Measurements from ENCODE around the gene GRK4. TPM values are rescaled to one million over a fixed set of nuclear protein-coding genes. Genes with fewer than 3 reads are reported as not detected.
"Not testable (repeated sequence)": the region's sequence is repeated elsewhere in the genome, so short reads cannot be mapped to it uniquely, and the experiment has no call there.

The GRK4 gene
- total RNA-seq, 1 donor from 2014 or later = 9.2 TPM

DNA sequence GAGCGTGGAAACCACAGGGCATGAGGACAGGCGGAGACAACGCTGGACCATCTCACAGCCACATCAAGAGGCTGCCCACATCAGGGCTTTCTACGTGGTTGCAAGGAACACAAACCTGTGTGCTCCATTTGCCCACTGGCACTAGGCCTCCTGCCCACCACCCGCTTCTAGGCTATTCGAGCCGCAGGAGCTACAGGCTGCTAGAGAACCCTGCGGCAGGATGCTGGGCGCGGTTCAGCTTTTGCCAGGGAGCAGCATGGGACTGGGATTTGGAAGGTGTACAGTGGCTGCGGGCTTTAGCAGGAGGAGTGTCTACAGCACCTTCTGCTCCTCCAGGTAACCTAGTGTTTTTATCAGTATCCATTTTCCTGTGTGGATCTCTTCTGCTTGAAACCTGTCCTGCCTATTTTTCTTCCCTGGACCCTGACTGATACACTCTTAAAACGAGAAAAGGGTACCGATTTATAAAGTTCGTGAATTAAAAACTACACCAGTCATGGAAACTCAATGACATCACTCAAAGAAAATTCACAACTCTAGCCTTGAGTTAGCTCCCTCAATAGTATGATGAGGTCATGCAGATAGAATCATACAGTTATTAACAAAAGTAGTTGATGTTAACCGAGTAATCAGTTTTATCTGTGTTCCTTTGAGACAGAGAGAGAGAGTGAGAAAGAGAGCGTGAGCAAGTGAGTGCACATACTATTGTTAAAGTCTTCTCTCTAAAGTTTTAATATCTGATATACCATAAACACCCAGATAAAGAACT is 13.0 kb upstream of the GRK4 start:
- DNase-seq (no peak), ATAC-seq (no peak)
- intact Hi-C loops (cut with micrococcal nuclease) = no loop called here

DNA sequence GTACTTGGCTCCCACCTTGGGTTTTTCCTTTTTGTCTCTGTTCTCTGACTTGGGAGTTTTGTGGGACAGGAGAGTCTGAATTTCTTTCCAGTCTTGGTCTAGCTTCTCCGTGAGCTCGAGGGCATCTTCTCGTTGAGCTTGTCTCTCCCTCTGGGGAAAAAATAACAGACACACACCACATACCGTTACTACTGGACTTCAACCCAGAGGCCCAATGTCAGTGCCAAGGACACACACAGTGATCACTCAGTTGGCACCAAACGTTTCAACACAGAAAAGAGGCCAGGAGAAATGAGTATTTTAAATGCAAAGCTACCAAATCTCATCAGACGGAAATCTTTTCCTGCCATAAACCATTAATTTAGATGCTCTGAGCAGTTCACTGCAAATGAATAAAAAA is 9.9 kb upstream of the GRK4 start:
- ATAC-seq (peak; percentile 52), DNase-seq (no peak)
- intact Hi-C loops (cut with micrococcal nuclease) = no loop called here

GRCh38 chr4:2954358-2955185 is 8.8 kb upstream of the GRK4 start:
- ATAC-seq (peak; percentile 57), DNase-seq (no peak)
- intact Hi-C loops (cut with micrococcal nuclease) = no loop called here

DNA sequence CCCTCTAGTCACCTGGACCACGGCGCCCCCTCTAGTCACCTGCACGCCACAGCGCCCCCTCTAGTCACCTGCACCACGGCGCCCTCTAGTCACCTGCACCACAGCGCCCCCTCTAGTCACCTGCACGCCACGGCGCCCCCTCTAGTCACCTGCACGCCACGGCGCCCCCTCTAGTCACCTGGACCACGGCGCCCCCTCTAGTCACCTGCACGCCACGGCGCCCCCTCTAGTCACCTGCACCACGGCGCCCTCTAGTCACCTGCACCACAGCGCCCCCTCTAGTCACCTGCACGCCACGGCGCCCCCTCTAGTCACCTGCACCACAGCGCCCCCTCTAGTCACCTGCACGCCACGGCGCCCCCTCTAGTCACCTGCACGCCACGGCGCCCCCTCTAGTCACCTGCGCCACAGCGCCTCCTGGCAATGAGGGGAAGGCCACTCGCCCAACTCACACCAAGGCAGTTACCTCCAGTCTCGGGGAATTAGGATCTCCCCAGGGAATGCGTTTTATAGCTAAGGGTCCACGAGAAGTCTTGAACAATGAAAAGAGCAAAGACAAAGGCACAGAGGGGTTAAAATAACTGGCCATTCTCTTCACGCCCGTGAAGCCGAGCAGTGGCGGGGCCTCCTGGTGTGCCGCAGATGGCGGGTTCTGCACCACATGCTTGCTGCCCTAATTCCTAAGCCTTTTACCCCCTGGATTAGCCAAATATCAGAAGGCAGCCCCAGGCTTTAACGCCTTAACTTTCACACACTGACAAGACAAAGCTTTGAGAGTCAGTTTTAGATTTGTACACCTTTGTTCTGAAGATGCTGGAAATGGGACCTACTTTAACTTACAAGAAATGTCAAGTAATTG is 8.0 kb upstream of the GRK4 start:
- ATAC-seq; DNase-seq; intact Hi-C loops (cut with micrococcal nuclease): not testable (repeated sequence)

DNA sequence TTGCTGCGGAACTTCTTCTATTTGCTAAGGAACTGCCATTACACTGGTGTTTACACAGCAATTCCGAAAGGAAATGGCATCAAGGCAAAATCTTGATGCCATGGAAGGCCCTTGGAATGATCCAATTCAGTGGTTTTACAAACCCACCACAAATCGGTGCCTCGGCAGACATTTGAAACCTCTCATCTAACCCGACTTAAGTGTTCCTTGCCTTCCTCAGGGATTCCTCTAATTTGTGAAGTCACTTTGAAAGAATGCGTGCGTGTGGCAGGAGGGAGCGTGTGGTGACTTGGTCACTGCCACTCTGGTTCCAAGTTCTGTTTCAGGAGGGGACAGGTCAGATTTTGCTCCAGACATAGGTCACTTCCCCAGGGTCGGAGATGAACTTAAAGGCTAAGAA is 4.9 kb upstream of the GRK4 start:
- DNase-seq = no peak
- ATAC-seq = no peak
- intact Hi-C loops (cut with micrococcal nuclease) = no loop called here

GRCh38 chr4:2960450-2960849 is 2.9 kb upstream of the GRK4 start:
- DNase-seq; ATAC-seq; intact Hi-C loops (cut with micrococcal nuclease): not testable (repeated sequence)

DNA sequence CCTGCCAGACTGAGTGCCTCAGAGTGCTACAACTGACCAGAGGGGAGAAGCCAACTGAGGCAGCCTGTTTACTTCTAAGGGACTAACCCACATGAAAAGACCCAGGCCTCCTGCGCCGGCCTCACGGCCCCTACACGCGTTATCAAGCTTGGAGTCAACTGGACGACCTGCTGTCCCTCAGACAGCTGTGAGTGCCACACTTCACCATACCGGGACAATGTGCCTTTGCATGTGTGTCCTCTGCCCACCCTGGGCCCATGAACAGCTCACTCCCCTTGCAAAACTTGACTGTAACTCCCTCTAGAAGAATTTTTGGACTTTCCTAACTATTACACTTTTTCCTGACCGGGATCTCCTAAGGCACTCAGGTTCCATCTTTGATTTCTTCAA is 2.0 kb upstream of the GRK4 start:
- no peak for ATAC-seq
- intact Hi-C loops (cut with micrococcal nuclease) = no loop called here
- DNase-seq = no peak

- ATAC-seq = no peak
- intact Hi-C loops (cut with micrococcal nuclease) = no loop called here
- no peak for DNase-seq
Measured at GRCh38 chr4:2961811-2962441, 1.4 kb upstream of the GRK4 start.

DNA sequence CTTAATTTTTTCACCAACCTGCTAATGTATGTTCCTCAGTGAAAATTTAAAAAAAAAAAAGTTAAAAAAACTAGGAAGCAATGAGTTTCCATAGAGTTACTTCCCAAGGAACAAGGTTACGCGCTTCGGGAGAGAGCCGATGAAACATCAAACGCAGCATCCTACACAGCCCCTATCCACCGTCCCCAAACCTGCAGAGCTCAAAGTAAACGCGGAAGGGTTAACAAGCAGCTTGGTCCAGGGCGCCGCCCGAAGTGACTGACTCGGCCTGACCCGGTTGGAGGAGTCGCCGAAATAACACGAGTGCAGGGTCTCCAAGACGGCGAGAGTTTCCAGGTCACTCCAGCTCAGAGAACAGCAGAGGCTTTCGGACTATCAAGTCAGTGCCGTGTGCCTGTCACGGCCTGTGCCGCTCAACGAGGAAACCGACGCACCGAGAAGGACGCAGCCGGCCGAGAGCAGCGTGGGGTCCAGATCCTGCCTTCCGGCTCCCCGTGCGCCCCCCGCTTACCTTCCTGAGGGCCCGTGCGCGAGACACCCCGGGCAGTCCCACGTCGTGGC is 677 bp upstream of the GRK4 start:
- DNase-seq (no peak), ATAC-seq (peak; percentile 40)
- intact Hi-C loops (cut with micrococcal nuclease) = no loop called here

DNA sequence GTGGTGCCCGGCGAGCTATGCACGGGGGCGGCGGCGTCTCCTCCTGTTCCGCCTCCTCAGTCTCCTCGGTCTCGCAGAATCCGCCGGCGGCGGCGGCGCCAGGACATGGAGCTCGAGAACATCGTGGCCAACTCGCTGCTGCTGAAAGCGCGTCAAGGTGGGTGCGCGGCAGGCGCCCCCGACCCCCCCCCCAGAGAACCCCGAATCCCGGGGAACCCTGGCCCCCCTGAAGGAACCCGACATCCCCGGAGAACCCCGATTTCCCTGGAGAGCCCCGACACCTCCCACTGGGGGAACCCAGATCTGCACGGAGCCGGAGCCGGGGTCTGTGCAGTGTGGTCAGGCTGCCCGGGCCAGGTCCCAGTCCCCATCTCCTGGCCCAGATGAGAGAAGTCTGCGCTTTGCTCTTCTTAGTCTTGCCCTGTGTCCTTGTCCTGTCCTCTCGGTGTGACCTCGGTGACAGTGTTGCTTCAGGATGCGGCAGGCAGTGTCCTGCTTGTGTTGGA is 648 bp downstream of the GRK4 start:
- DNase-seq (no peak), ATAC-seq (peak; percentile 66)
- intact Hi-C loops (cut with micrococcal nuclease) = no loop called here

DNA sequence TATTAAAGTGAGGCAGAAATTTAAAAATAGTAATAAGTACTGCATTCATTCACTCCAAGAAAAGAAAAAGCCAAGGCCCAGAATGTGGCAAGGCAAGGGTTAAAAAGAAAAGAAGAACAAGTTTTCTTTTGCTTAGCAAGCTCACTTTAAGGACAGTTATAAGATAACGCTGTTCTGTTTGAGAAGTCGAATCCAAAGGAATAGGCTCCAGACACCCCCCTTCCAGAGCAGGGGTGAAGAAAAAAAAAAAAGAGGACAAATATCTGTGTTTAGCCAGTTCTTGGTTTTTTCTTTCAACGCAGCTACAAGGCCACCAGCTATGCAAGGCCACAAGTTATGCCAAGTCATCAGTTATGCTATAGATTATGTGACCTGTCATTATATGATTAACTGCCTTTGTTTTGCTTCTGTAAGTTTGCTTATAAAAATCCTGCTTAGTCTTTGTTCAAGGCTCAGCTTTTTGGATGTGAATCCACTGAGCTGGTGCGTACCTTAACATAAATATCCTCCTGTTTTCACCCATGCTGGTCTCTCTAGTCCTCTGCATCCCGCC is 1.4 kb downstream of the GRK4 start:
- ATAC-seq (no peak), DNase-seq (no peak)
- intact Hi-C loops (cut with micrococcal nuclease) = no loop called here

GRCh38 chr4:2965262-2965661 is 1.9 kb downstream of the GRK4 start:
- intact Hi-C loops (cut with micrococcal nuclease) = no loop called here
- ATAC-seq = no peak
- no peak for DNase-seq

DNA sequence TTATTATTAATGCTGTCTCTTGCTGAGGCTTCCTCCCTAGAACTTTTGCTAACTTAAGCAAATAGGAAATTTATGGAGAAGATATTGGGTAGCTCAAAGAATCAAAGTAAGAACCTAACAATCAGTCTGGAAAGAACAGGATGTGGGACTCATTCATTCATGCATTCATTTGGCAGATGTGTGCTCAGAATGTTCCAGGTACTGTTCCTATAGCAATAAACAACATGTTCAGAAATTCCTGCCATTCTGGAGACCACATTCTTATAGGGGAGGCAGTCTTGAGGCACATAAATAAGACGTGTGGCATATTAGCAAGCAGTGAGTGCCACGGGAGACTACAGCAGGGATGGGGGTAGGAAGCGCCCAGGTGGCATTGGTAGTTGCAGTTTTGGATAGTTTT is 5.0 kb downstream of the GRK4 start:
- intact Hi-C loops (cut with micrococcal nuclease) = no loop called here
- ATAC-seq (no peak), DNase-seq (no peak)

DNA sequence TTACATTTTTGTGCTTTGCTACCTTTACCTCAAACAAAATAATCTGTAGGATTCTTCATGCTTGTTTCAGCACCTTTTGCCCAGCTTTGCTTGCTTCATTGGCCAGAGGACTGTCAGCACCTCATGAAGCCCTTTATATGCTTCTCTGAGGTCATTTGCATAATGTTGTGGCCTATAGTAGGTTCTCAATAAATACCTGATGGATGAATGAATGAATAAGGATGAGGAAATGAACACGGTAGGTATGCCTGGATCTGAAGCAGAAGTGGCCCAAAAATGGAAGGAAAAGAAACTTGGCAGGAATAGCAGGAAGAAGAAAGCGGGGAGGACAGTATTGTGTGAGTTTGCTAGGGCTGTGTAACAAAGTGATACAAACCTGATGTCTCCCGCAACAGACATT is 7.9 kb downstream of the GRK4 start:
- intact Hi-C loops (cut with micrococcal nuclease) = loop anchor here (10.0 kb wide), 1 partner anchor 64 kb away; no protein-coding TSS in a partner anchor
- DNase-seq = no peak
- ATAC-seq = no peak

DNA sequence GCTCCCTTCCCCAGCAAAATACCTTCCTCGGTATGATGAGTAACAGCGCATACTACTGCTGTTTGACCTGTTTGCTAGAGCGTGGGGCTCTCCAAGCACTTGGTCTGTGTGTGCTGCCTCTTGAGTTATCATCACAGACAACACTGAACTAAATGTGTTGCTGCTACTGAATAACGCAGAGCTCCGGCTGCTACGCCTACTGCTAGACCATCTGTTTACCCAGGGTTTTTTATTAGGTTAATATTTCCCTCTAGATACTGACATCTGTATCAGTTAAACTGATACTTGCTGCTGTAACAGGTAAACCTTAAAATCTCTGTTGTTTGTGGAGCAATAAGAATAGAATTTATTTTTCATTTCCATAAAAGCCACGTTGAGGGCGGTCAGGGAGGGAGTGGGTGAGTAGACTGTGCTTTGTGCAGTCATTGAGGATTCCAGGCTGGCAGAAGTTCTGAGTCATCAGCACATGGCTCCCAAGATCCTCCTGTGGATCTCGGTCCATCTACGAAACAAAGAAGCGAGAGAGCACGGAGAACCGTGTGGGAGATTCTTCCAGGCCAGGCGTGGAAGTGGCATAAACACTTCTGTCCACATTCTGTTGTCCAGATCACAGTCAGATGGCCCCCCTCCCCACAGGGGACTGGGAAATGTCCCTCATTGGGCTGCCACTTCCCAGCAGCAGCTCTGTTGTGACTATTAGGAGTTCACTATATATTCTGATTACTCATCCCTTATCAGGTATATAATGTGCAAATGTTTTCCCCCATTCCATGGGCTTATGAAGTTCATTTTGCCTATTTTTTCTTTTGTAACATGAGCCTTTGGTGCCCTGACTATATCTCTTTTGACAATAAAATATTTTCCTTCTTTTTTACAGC is 14.1 kb downstream of the GRK4 start:
- DNase-seq = no peak
- ATAC-seq = peak; percentile 76
- intact Hi-C loops (cut with micrococcal nuclease) = loop anchor here (10.0 kb wide), 1 partner anchor 57 kb away; no protein-coding TSS in a partner anchor

- intact Hi-C loops (cut with micrococcal nuclease) = no loop called here
- DNase-seq = no peak
- no peak for ATAC-seq
Measured at GRCh38 chr4:2981256-2981819, 18.0 kb downstream of the GRK4 start.

DNA sequence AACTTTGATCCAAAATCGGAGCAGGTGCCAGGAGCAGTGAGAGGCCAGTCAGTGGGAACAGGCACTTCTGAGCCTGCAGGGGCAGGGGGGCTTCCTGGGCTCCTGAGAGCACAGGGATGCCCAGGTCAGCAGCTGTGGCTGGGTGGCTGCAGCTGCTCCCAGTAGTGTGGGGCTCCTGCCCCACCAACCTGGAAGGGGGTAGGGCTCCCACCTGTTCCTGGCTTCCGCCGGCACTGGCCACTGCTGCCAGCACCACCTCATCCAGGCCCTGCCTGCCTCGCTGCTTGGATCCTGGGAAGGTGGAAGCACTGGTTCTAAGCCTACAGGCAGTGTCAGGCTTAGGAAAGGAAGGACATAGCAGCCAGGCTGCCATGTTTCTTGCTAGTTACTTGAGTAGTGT is 18.6 kb downstream of the GRK4 start:
- ATAC-seq (no peak), DNase-seq (no peak)
- intact Hi-C loops (cut with micrococcal nuclease) = no loop called here

Data from left ventricle myocardium superior (tissue), 1 donor.